ENCODE data around the gene HEXIM2. TPM values are rescaled to one million over a fixed set of nuclear protein-coding genes. Genes with fewer than 3 reads are reported as not detected.

Gene HEXIM2
- total RNA-seq, 1 experiment from 2014 or later, result 11.9 TPM

GRCh38 chr17:45117334-45117733, 44.3 kb upstream of the HEXIM2 start:
- DNase-seq (ENCODE audit: low spot score) (no peak), ATAC-seq (no peak)
- no peak overlapping the region for H3K27ac Mint-ChIP-seq
- H3K4me1 Mint-ChIP-seq, result peaks cover 14% of the 10 kb centered on the region
- no peaks in the 10 kb centered on the region for H3K9me3 Mint-ChIP-seq
- no peaks in the 10 kb centered on the region for H3K27me3 Mint-ChIP-seq (ENCODE audit: low read depth)
- no peak overlapping the region for H3K4me3 Mint-ChIP-seq
- ChIA-PET POLR2A (no interaction called here), CTCF (interaction anchor here (0.6 to 1.0 kb wide), 4 partner anchors 18 to 206 kb away, joined by 3 to 7 read pairs (median 5); partner anchors contain the start of gene ACBD4)
- H3K36me3 Mint-ChIP-seq, result no peaks in the 10 kb centered on the region
- TF ChIP-seq MAX (CRISPR knock-in tag; IDR thresholded peaks at IDR 0.05) (no peak), CTCF (IDR thresholded peaks at IDR 0.05) (no peak), HMGXB4 (CRISPR knock-in tag; IDR thresholded peaks at IDR 0.05) (no peak), FOXK1 (CRISPR knock-in tag; IDR thresholded peaks at IDR 0.05) (no peak), E2F5 (CRISPR knock-in tag; IDR thresholded peaks at IDR 0.05) (no peak), ELF4 (CRISPR knock-in tag; IDR thresholded peaks at IDR 0.05; ENCODE audit: low read depth) (no peak), ATF1 (CRISPR knock-in tag; IDR thresholded peaks at IDR 0.05) (no peak), AR (CRISPR knock-in tag; IDR thresholded peaks at IDR 0.05) (no peak), TP53 (CRISPR knock-in tag; IDR thresholded peaks at IDR 0.05) (no peak), ESRRA (CRISPR knock-in tag; IDR thresholded peaks at IDR 0.05; ENCODE audit: borderline replicate concordance) (no peak)

- CTCF ChIA-PET, result interaction anchor here (0.6 to 3.1 kb wide), 7 partner anchors 15 to 207 kb away, joined by 3 to 27 read pairs (median 6); partner anchors contain the start of gene ACBD4
- TF ChIP-seq KAT7 (CRISPR knock-in tag; IDR thresholded peaks at IDR 0.05; ENCODE audit: borderline replicate concordance) (no peak), SMAD3 (CRISPR knock-in tag; IDR thresholded peaks at IDR 0.05; ENCODE audit: borderline replicate concordance) (no peak), CTCF (IDR thresholded peaks at IDR 0.05) (no peak), FOXK1 (CRISPR knock-in tag; IDR thresholded peaks at IDR 0.05) (no peak), HMGA2 (CRISPR knock-in tag; IDR thresholded peaks at IDR 0.05) (no peak), ZNF232 (CRISPR knock-in tag; IDR thresholded peaks at IDR 0.05) (no peak), ERG (CRISPR knock-in tag; IDR thresholded peaks at IDR 0.05) (no peak), ZNF138 (CRISPR knock-in tag; conservative IDR thresholded peaks at IDR 0.05) (no peak), ZNF425 (CRISPR knock-in tag; conservative IDR thresholded peaks at IDR 0.05) (no peak), NFYB (CRISPR knock-in tag; conservative IDR thresholded peaks at IDR 0.05; ENCODE audit: low read depth) (no peak), TCF7 (CRISPR knock-in tag; IDR thresholded peaks at IDR 0.05; ENCODE audit: low read depth) (no peak)
Measured at GRCh38 chr17:45117848-45118646, 43.6 kb upstream of the HEXIM2 start.

More at GRCh38 chr17:45117848-45118646, 43.6 kb upstream of the HEXIM2 start:
- H3K27ac Mint-ChIP-seq, result no peak overlapping the region
- ATAC-seq (no peak), DNase-seq (ENCODE audit: low spot score) (no peak)
- peaks cover 14% of the 10 kb centered on the region for H3K4me1 Mint-ChIP-seq
- POLR2A ChIA-PET, result no interaction called here
- H3K9me3 Mint-ChIP-seq, result no peaks in the 10 kb centered on the region
- no peak overlapping the region for H3K4me3 Mint-ChIP-seq
- no peaks in the 10 kb centered on the region for H3K36me3 Mint-ChIP-seq
- no peaks in the 10 kb centered on the region for H3K27me3 Mint-ChIP-seq (ENCODE audit: low read depth)

Measured in WTC11 (cell line).